Panc1 (cell line): ENCODE measurements around the gene UCP2. TPM values are rescaled to one million over a fixed set of nuclear protein-coding genes. Genes with fewer than 3 reads are reported as not detected.

Source experiments
- ATAC-seq: fragments of 200-7000 bp; cut with Tn5 transposase; 2 replicates; pipeline ENCODE4 v1.9.1; 2020; ENCODE audit warnings: mild to moderate bottlenecking, moderate library complexity
- BruUV-seq: library from RNA; stranded (reverse); fragments of 400-500 nt; replicated peaks from 2 replicates; lab custom pipeline; 2021; lab: Mats Ljungman, UMichigan
- CTCF ChIA-PET: fragments of 300-600 bp; sonication (Branson Sonifier 250); formaldehyde crosslinking; loops from one replicate; lab custom pipeline; 2022; ENCODE audit warnings: antibody characterized with exemption; lab: Charles Lee
- POLR2A ChIA-PET: fragments of 300-600 bp; sonication (Branson Sonifier 250); formaldehyde crosslinking; loops from one replicate; lab custom pipeline; 2022; ENCODE audit warnings: antibody characterized with exemption; lab: Charles Lee
- DNase-seq: peaks from one replicate; pipeline ENCODE4 v3.0.0-alpha.2; 2010; ENCODE audit warnings: low read depth, low spot score
- H3K27ac ChIP-seq: 2 replicates; pipeline ENCODE4 v1.5.1; 2011; ENCODE audit warnings: mild to moderate bottlenecking, low read length, inconsistent platforms
- H3K27me3 ChIP-seq: fragments of 200-500 bp; sonication (Bioruptor generic); 2 replicates; pipeline ENCODE4 v1.6.0; 2014; ENCODE audit warnings: low read length, inconsistent platforms; ENCODE audit not compliant: control insufficient read depth, insufficient read depth
- H3K36me3 ChIP-seq: fragments of 200-500 bp; sonication (Bioruptor generic); 2 replicates; pipeline ENCODE4 v1.5.1; 2014; ENCODE audit warnings: inconsistent platforms, mild to moderate bottlenecking, low read length, moderate library complexity; ENCODE audit not compliant: control insufficient read depth, insufficient read depth
- H3K4me1 ChIP-seq: 2 replicates; pipeline ENCODE4 v1.5.1; 2011; ENCODE audit warnings: inconsistent platforms, mild to moderate bottlenecking, low read length, moderate library complexity; ENCODE audit not compliant: control insufficient read depth, insufficient read depth
- H3K4me3 ChIP-seq, 2 experiments: 2 replicates each; pipeline ENCODE4 v1.5.1; 2011 to 2012; ENCODE audit warnings: low read depth in 2 of 2, low read length in 2 of 2, mild to moderate bottlenecking in 2 of 2, inconsistent platforms in 1 of 2, moderate library complexity in 1 of 2
- H3K9me3 ChIP-seq: fragments of 200-500 bp; sonication (Bioruptor generic); 2 replicates; pipeline ENCODE4 v1.5.1; 2014; ENCODE audit warnings: low read depth, mild to moderate bottlenecking, inconsistent platforms, low read length, moderate library complexity; ENCODE audit not compliant: control insufficient read depth, insufficient read depth
- POLR2AphosphoS5 ChIP-seq: IDR thresholded peaks from 2 replicates; pipeline ENCODE4 v1.6.1; 2012; ENCODE audit warnings: mild to moderate bottlenecking, low read depth, low read length, moderate library complexity
- SIN3A ChIP-seq: IDR thresholded peaks from 2 replicates; pipeline ENCODE4 v1.6.1; 2012; ENCODE audit warnings: low read depth, mild to moderate bottlenecking, low read length, moderate library complexity, borderline replicate concordance; ENCODE audit not compliant: insufficient read depth
- TCF7L2 ChIP-seq: IDR thresholded peaks from 2 replicates; pipeline ENCODE4 v1.6.1; 2011; ENCODE audit warnings: mild to moderate bottlenecking, low read depth, low read length, inconsistent platforms
- in situ Hi-C: cut with HindIII; loops from 2 replicates; pipeline ENCODE4 v1.10.0; 2016; ENCODE audit warnings: low sequenced_read_pairs, low pct_unique_long_range_greater_than_20kb
- intact Hi-C: fragments of 100-400 bp; cut with micrococcal nuclease; formaldehyde crosslinking; loops from one replicate; pipeline ENCODE4 v1.10.0; 2022; ENCODE audit not compliant: unreplicated experiment
- total RNA-seq: library from RNA; stranded (reverse); gene quantifications from one replicate; pipeline ENCODE4 v1.2.1, GENCODE V29; 2021; ENCODE audit not compliant: unreplicated experiment
- TF ChIP-seq, protein P1 (sequence below): fragments of 450-650 bp; IDR thresholded peaks from 2 replicates; pipeline ENCODE4 v1.5.1; 2017; ENCODE audit warnings: mild to moderate bottlenecking
- TF ChIP-seq, protein P2 (sequence below), 2 experiments: IDR thresholded peaks; 2 replicates each; pipeline ENCODE4 v1.6.1; 2011 to 2012; ENCODE audit warnings: low read depth in 2 of 2, control low read depth in 1 of 2, low read length in 1 of 2, mild to moderate bottlenecking in 1 of 2, moderate library complexity in 1 of 2; ENCODE audit not compliant: insufficient read depth in 1 of 2

UCP2 gene
- total RNA-seq, 1 experiment from 2014 or later = 68.8 TPM

GRCh38 chr11:74002832-74003231 lies 20.2 kb upstream of the UCP2 start:
- H3K27ac ChIP-seq = no peak overlapping the region
- no peaks in the 10 kb centered on the region for H3K27me3 ChIP-seq
- in situ Hi-C loops = no loop called here
- intact Hi-C loops = no loop called here
- ChIA-PET POLR2A (no interaction called here), CTCF (no interaction called here)
- no peaks in the 10 kb centered on the region for H3K4me1 ChIP-seq
- ATAC-seq = no peak
- DNase-seq = no peak
- H3K36me3 ChIP-seq = no peaks in the 10 kb centered on the region
- TF ChIP-seq TCF7L2 (no peak), SIN3A (no peak), POLR2AphosphoS5 (no peak)
- TF ChIP-seq, protein P1, sequence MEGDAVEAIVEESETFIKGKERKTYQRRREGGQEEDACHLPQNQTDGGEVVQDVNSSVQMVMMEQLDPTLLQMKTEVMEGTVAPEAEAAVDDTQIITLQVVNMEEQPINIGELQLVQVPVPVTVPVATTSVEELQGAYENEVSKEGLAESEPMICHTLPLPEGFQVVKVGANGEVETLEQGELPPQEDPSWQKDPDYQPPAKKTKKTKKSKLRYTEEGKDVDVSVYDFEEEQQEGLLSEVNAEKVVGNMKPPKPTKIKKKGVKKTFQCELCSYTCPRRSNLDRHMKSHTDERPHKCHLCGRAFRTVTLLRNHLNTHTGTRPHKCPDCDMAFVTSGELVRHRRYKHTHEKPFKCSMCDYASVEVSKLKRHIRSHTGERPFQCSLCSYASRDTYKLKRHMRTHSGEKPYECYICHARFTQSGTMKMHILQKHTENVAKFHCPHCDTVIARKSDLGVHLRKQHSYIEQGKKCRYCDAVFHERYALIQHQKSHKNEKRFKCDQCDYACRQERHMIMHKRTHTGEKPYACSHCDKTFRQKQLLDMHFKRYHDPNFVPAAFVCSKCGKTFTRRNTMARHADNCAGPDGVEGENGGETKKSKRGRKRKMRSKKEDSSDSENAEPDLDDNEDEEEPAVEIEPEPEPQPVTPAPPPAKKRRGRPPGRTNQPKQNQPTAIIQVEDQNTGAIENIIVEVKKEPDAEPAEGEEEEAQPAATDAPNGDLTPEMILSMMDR = no peak
- TF ChIP-seq, protein P2, sequence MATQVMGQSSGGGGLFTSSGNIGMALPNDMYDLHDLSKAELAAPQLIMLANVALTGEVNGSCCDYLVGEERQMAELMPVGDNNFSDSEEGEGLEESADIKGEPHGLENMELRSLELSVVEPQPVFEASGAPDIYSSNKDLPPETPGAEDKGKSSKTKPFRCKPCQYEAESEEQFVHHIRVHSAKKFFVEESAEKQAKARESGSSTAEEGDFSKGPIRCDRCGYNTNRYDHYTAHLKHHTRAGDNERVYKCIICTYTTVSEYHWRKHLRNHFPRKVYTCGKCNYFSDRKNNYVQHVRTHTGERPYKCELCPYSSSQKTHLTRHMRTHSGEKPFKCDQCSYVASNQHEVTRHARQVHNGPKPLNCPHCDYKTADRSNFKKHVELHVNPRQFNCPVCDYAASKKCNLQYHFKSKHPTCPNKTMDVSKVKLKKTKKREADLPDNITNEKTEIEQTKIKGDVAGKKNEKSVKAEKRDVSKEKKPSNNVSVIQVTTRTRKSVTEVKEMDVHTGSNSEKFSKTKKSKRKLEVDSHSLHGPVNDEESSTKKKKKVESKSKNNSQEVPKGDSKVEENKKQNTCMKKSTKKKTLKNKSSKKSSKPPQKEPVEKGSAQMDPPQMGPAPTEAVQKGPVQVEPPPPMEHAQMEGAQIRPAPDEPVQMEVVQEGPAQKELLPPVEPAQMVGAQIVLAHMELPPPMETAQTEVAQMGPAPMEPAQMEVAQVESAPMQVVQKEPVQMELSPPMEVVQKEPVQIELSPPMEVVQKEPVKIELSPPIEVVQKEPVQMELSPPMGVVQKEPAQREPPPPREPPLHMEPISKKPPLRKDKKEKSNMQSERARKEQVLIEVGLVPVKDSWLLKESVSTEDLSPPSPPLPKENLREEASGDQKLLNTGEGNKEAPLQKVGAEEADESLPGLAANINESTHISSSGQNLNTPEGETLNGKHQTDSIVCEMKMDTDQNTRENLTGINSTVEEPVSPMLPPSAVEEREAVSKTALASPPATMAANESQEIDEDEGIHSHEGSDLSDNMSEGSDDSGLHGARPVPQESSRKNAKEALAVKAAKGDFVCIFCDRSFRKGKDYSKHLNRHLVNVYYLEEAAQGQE (IDR thresholded peaks at IDR 0.05; ENCODE audit: insufficient read depth in 1 of 2, low read depth in 2 of 2, low read length in 1 of 2) = no peak
- H3K4me3 ChIP-seq = no peak overlapping the region
- H3K9me3 ChIP-seq = no peaks in the 10 kb centered on the region
- BruUV-seq = no TSS peak

DNA sequence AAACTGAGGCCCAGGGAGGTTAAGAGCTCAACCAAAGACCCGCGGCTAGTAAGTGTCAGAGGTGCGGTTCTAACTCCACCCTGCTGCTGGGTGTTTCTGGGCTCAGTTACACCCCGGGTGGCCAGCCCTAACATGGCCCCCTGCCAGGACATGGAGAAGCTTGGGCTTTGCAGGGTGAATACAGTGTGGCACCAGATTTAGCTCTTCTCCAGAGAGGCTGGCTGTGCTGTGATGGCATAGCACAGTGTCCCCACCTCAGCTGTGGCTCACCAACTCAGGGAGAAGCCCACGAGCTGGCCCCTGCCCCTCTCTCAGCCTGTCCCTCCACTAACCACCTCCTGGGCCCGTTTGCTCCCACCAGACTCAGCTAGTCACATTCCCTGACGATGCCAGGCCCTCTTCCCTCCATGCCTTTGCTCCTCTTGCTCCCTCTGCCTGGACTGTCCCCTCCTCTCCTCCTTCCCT lies 19.2 kb upstream of the UCP2 start:
- in situ Hi-C loops = no loop called here
- no peak overlapping the region for H3K27ac ChIP-seq
- TF ChIP-seq TCF7L2 (no peak), SIN3A (no peak), POLR2AphosphoS5 (no peak)
- TF ChIP-seq, protein P2 (IDR thresholded peaks at IDR 0.05; ENCODE audit: insufficient read depth in 1 of 2, low read depth in 2 of 2, low read length in 1 of 2) = no peak
- TF ChIP-seq, protein P1 = no peak
- no peaks in the 10 kb centered on the region for H3K36me3 ChIP-seq
- no peak for DNase-seq
- no peaks in the 10 kb centered on the region for H3K4me1 ChIP-seq
- intact Hi-C loops = no loop called here
- no peaks in the 10 kb centered on the region for H3K9me3 ChIP-seq
- CTCF ChIA-PET = interaction anchor here (0.5 kb wide), 1 partner anchor 239 kb away, joined by 8 read pairs; no protein-coding TSS in a partner anchor
- H3K4me3 ChIP-seq = no peak overlapping the region
- ATAC-seq = no peak
- BruUV-seq = no TSS peak
- no peaks in the 10 kb centered on the region for H3K27me3 ChIP-seq
- POLR2A ChIA-PET = no interaction called here
